GM21381 (cell line): ENCODE data around the gene RNASEH2A.

Experiments
- ATAC-seq: cut with Tn5 transposase; IDR thresholded peaks from one replicate; pipeline ENCODE4 v1.9.1; 2021; ENCODE audit warnings: mild to moderate bottlenecking, moderate library complexity; ENCODE audit not compliant: unreplicated experiment

RNASEH2A gene

DNA sequence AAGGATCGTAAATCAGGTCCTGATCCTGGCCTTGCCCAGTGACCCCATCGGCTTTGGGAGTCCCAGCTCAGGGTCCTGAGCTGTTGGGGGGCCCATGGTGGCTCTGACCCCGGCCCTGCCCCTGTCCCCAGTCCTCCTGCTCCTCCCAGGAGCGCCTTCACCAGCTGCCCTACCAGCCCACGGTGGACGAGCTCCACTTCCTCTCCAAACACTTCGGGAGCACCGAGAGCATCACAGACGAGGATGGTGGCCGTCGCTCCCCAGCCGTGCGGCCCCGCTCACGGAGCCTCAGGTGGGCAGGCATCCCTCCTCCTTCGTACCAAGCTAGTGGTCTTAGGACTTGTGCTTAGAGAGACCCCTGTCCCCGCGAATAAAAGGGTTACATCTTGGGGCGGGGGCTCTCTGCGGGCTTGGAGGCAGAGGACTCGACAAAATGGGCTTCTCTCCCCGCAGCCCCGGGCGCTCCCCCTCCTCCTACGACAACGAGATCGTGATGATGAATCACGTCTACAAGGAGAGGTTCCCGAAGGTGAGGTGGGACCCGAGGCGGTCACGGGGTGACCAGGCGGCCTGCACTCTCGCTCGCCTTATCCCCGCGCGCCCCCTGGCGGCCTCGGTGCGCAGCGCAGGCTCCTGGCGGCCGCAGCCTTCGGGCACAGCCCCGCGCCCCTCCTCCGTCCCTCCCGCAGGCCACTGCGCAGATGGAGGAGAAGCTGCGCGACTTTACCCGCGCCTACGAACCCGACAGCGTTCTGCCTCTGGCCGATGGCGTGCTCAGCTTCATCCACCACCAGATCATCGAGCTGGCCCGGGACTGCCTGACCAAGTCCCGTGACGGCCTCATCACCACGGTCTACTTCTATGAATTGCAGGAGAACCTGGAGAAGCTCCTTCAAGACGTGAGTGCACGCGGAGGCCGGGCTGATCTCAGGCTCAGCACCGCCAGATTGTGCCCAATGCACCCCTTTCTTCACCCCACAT, 41.1 kb downstream of the RNASEH2A start:
- no peak for ATAC-seq

DNA sequence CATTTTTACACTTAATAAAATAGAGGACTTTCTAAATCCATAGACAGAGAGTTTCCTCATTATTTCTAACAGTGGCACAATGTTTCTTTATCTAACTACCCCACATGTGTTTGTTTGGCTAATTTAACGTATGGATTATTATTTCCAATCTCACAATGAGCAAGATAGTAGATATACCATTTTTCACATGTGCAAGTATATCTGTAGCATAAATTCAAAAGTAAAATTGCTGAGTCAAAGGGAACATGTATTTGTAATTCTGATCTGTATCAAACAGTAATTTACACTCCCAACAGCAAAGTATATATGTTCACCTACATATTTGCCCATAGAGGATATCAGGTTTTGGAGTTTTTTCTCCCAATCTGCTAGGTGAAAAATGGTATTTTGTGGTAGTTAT, 50.3 kb downstream of the RNASEH2A start:
- no peak for ATAC-seq

DNA sequence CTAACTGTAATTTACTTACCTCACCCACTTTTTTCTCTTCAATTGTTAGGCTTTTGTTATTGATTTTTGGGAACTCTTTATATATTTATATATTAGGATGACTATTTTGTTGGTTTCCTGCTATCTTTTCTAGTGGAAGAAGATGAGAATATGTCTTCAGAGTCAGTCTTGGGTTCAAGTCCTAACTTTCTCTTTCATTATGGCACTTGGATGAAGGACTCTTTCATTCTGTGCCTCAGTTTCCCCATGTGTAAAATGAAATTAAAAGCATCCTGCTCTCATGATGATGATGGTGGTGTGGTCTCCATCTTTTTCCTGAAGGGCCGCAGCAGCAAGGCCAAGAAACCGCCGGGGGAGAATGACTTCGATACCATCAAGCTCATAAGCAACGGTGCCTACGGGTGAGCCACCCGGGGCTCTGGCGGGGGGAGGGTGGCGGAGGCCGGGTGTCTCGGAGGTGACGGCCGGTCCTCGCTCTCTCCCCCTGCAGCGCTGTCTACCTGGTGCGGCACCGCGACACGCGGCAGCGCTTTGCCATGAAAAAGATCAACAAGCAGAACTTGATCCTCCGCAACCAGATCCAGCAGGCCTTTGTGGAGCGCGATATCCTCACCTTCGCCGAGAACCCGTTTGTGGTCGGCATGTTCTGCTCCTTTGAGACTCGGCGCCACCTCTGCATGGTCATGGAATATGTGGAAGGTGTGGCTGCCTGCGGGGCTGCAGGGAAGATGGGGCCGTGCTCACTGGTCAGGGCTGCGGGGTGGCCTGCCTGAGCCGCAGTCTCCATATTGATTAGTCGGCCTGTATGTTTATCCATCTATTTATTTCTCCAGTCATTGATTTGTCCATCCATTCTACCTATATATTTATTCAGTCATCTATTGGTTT, 51.9 kb downstream of the RNASEH2A start:
- no peak for ATAC-seq

DNA sequence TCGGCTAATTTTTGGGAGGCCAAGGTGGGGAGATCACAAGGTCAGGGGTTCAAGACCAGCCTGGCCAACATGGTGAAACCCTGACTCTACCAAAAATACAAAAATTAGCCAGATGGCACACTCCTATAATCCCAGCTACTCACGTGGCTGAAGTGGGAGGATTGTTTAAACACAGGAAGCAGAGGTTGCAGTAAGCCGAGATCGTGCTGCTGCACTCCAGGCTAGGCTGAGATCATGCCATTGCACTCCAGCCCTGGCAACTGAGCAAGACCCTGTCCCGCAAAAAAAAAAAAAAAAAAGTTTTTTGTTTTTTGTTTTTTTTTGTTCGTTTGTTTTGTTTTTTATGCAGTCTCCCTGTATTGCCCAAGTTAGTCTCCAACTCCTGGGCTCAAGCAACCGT, 53.2 kb downstream of the RNASEH2A start:
- no peak for ATAC-seq
